Activated T-cell treated with anti-CD3 and anti-CD28 coated beads, Interleukin-2, amount 50 U/mL, for 4 hours (primary cell): ENCODE data around the gene FUT6. TPM values are rescaled to one million over a fixed set of nuclear protein-coding genes. Genes with fewer than 3 reads are reported as not detected.
"Not testable (repeated sequence)": the region's sequence is repeated elsewhere in the genome, so short reads cannot be mapped to it uniquely, and the experiment has no call there.

Experiments
- ATAC-seq, 2 donors: fragments of 200-7000 bp; cut with Tn5 transposase; one replicate each; pipeline ENCODE4 v1.10.0; 2021
- DNase-seq: peaks from one replicate; pipeline ENCODE4 v3.0.0-alpha.2; 2020
- H3K27me3 Mint-ChIP-seq: one replicate; pipeline ENCODE4 v1.8.0; 2021; ENCODE audit warnings: low read depth, mixed read lengths
- H3K36me3 Mint-ChIP-seq: one replicate; pipeline ENCODE4 v1.8.0; 2022; ENCODE audit warnings: mixed read lengths; ENCODE audit not compliant: insufficient read depth
- H3K4me1 Mint-ChIP-seq: one replicate; pipeline ENCODE4 v1.8.0; 2021; ENCODE audit warnings: low read depth, mixed read lengths
- H3K4me3 Mint-ChIP-seq: one replicate; pipeline ENCODE4 v1.8.0; 2021; ENCODE audit warnings: mild to moderate bottlenecking, moderate library complexity, mixed read lengths
- H3K9me3 Mint-ChIP-seq: one replicate; pipeline ENCODE4 v1.8.0; 2021; ENCODE audit warnings: mixed read lengths
- total RNA-seq, 3 donors: library from RNA; stranded (reverse); gene quantifications; one replicate each; pipeline ENCODE4 v1.2.1, GENCODE V29; 2021

The FUT6 gene
- not detected for total RNA-seq

DNA sequence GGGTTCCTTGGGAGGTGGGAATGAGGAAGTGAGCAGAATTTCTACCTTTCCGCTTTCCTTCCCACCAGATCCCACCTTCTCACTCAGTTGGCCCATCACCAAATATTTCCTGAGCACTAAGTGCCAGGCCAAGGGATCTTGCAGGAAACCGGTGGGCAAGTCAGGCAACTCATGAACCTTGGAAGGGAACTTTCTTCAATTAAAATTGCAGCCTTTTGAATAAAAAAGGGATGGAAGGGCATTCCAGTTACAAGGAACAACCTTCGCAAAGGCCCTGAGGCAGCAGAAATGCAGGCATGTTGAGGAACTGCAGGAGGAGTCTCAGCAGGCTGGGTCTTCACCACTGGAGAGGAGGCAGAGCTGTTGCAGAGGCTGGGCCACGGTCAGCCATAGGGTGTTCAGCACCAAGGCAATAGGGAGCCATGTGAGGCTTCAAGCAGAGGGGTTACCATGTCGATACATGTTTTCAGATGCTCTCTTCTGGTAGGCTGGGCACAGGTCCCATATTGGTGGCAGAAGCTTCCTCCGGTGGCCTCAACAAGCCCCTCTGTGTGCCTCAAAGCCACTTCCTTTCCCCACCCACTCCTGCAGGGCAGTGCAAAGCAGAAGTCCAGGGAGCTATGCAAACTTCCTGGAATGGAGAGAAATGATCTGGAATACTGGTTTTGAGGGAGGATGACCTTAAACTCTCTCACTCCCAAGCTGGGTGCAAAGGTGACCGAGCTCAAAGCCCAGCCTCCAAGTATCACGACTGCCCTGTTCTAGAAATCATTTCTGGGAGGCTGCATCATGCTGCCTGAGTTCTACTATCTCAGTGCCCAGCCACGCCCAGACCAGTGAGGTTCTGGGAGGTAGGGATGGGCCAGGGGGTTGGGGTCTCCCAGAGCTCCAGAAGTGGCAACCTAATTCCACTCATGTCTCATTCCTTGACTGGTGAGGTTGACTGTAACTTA lies at the start of gene FUT6:
Gene FUT6, minus strand, starts transcription at position 638 of the 953 bp plus-strand sequence. CDS start 7,135 bp downstream, outside the sequence.
- Mint-ChIP-seq H3K4me1 (no peaks in the 10 kb centered on the region), H3K4me3 (no peak within 1 kb of the TSS), H3K27me3 (peaks cover 7% of the 10 kb centered on the region), H3K36me3 (no peaks in the 10 kb centered on the region), H3K9me3 (no peaks in the 10 kb centered on the region)
- DNase-seq (no peak), ATAC-seq (no peak)

DNA sequence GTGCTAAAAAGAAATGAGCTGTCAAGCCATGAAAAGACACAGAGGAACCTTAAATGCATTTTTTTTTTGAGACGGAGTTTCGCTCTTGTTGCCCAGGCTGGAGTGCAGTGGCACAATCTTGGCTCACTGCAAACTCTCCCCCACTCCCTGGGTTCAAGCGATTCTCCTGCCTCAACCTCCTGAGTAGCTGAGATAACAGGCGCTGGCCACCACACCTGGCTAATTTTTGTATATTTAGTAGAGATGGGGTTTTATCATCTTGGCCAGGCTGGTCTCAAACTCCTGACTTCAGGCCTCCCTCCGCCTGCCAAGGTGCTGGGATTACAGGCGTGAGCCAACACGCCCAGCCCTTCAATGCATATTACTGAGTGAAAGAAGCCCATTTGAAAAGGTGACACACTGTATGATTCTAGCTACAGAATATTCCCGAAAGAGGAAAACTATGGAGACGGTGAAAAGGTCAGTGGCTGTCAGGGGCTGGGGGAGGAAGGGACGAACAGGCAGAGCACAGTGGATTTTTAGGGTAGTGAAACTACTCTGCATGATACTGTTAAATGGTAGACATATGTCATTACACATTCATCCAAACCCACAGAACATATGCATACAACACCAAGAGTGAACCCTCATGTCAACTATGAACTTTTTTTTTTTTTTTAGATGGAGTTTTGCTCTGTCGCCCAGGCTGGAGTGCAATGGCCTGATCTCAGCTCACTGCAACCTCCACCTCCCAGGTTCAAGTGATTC lies 44.7 kb upstream of the FUT6 start:
- H3K4me3 Mint-ChIP-seq, DNase-seq, H3K36me3 Mint-ChIP-seq, H3K9me3 Mint-ChIP-seq, H3K4me1 Mint-ChIP-seq: not testable (repeated sequence)
- H3K27me3 Mint-ChIP-seq: peaks cover 21% of the 10 kb centered on the region
- ATAC-seq: peak in 1 of 2 donors; percentile 23

DNA sequence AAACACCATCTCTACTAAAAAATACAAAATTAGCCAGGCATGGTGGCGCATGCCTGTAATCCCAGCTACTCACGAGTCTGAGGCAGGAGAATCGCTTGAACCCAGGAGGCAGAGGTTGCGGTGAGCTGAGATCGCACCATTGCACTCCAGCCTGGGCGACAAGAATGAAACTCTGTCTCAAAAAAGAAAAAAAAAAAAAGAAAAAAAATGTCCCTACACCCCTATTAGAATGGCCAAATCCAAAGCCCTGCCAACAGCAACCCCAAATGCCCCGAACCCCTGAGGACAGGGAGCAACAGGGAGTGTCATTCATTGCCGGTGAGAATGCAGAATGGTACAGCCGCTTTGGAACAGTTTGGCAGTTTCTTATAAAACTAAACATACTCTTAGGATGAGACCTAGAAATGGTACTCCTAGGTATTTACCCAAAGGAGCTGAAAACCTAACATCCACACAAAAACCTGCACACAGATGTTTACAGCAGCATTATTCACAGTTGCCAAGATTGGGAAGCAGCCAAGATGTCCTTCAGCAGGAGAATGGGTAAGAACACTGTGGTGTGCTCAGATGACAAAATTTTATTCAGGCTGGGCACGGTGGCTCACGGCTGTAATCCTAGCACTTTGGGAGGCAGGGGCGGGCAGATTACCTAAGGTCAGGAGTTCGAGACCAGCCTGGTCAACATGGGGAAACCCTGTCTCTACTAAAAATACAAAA lies 43.8 kb upstream of the FUT6 start:
- not testable (repeated sequence) for H3K4me3 Mint-ChIP-seq, DNase-seq, H3K4me1 Mint-ChIP-seq, H3K9me3 Mint-ChIP-seq, ATAC-seq, H3K36me3 Mint-ChIP-seq
- H3K27me3 Mint-ChIP-seq: peaks cover 21% of the 10 kb centered on the region

DNA sequence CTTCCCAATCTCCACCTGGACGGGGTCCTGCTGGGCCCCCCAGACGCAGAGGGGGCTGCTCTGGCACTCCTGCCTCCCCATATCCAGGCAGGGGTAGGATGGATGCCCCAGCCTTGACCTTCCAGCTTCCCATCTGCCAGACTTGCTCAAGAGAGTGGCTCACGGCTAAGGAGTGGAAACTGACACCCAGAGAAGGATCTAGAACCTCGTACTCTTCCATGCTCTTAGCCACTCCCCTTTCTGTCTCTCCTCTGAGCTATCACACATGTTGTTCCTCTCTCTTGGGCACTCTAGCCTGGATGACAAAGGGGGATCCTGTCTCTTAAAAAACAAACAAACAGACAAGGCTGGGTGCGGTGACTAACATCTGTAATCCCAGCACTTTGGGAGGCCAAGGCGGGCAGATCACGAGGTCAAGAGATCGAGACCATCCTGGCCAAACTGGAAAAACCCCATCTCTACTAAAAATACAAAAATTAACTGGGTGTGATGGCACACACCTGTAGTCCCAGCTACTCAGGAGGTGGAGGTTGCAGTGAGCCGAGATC lies 43.0 kb upstream of the FUT6 start:
- no peaks in the 10 kb centered on the region for H3K36me3 Mint-ChIP-seq
- DNase-seq (no peak), ATAC-seq (no peak)
- H3K4me1 Mint-ChIP-seq: no peaks in the 10 kb centered on the region
- peaks cover 27% of the 10 kb centered on the region for H3K27me3 Mint-ChIP-seq
- no peaks in the 10 kb centered on the region for H3K9me3 Mint-ChIP-seq
- no peak overlapping the region for H3K4me3 Mint-ChIP-seq

GRCh38 chr19:5881543-5882299 lies 42.2 kb upstream of the FUT6 start:
- Mint-ChIP-seq H3K9me3 (no peaks in the 10 kb centered on the region), H3K4me1 (no peaks in the 10 kb centered on the region), H3K4me3 (no peak overlapping the region), H3K27me3 (peaks cover 30% of the 10 kb centered on the region), H3K36me3 (no peaks in the 10 kb centered on the region)
- DNase-seq: no peak
- ATAC-seq: no peak

GRCh38 chr19:5880604-5881078 lies 41.1 kb upstream of the FUT6 start:
- Mint-ChIP-seq H3K4me3 (no peak overlapping the region), H3K9me3 (no peaks in the 10 kb centered on the region), H3K36me3 (no peaks in the 10 kb centered on the region), H3K4me1 (no peaks in the 10 kb centered on the region), H3K27me3 (peaks cover 34% of the 10 kb centered on the region)
- DNase-seq (no peak), ATAC-seq (no peak)

- Mint-ChIP-seq H3K36me3 (no peaks in the 10 kb centered on the region), H3K4me3 (no peak overlapping the region), H3K27me3 (peaks cover 29% of the 10 kb centered on the region), H3K9me3 (no peaks in the 10 kb centered on the region), H3K4me1 (no peaks in the 10 kb centered on the region)
- DNase-seq: no peak
- no peak for ATAC-seq
Observed at GRCh38 chr19:5880196-5880595, 40.7 kb upstream of the FUT6 start.

- Mint-ChIP-seq H3K9me3 (no peaks in the 10 kb centered on the region), H3K36me3 (no peaks in the 10 kb centered on the region), H3K4me3 (no peak overlapping the region), H3K4me1 (no peaks in the 10 kb centered on the region), H3K27me3 (peaks cover 29% of the 10 kb centered on the region)
- no peak for ATAC-seq
- DNase-seq: no peak
Observed at GRCh38 chr19:5877882-5878281, 38.4 kb upstream of the FUT6 start.

DNA sequence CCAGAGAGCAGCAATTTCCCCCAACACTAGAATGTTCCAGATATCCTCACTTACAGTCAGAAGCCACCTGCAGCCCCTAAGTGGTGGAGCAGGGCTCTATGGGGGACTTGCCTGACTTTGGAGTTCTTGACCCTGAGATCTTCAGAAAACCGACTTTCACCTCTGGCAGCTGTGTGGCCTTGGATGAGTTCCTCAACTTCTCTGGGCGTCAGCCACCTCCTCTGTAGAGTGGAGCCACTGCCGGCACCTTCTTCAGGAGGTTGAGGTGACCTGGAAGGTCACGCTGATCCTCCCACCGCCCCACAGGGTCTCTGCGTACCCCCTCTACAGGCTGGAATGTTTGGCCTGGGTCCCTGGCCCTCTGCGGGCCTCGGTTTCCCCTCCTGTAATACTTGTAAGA lies 37.9 kb upstream of the FUT6 start:
- Mint-ChIP-seq H3K36me3 (no peaks in the 10 kb centered on the region), H3K4me3 (no peak overlapping the region), H3K9me3 (no peaks in the 10 kb centered on the region), H3K4me1 (no peaks in the 10 kb centered on the region), H3K27me3 (peaks cover 26% of the 10 kb centered on the region)
- no peak for DNase-seq
- no peak for ATAC-seq

DNA sequence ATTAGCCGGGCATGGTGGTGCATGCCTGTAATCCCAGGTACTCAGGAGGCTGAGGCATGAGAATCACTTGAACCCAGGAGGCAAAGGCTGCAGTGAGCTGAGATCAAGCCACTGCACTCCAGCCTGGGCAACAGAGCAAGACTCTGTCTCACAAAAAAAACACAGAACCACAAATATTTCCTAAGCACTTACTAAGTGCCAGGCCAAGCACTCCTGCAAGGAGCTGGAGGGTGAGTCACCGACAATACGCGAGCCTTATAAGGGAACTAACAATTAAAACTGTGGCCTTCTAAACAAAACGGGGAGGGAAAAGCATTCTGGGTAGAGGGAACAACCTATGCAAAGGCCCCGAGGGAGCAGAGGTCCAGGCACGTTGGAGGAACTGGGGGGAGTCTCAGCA lies 35.0 kb upstream of the FUT6 start:
- peaks cover 18% of the 10 kb centered on the region for H3K27me3 Mint-ChIP-seq
- not testable (repeated sequence) for DNase-seq, H3K4me1 Mint-ChIP-seq, H3K9me3 Mint-ChIP-seq, H3K4me3 Mint-ChIP-seq, ATAC-seq, H3K36me3 Mint-ChIP-seq

DNA sequence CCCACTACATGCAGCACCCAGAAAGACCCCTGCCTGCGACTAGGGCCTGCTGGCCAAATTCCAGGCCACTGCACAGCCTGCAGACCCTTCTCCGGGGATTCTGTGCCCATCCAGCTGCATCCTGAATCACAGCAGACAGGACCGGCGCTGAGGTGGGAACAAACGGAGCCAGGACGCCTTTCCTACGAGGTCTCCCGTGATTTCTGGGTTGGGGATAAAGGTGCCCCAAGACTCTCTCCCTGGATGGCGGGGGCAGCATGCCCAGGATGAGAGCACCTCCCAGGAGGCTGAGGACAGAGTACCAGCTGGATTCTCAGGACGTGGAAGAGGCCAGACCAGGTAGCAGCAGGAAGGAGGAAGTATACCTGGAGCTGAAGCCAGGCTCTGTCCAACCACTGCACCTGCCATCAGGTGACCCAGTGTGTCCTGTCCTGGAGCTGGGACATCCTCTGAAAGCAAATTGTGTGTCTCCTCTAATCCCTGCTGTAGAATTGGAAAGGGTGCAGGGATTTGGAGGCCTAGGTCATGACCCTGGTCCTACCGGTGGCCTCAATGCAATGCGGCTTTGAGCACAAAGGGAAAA lies 34.2 kb upstream of the FUT6 start:
- H3K27me3 Mint-ChIP-seq: peaks cover 18% of the 10 kb centered on the region
- no peaks in the 10 kb centered on the region for H3K4me1 Mint-ChIP-seq
- no peak for DNase-seq
- ATAC-seq: no peak
- no peak overlapping the region for H3K4me3 Mint-ChIP-seq
- H3K9me3 Mint-ChIP-seq: no peaks in the 10 kb centered on the region
- H3K36me3 Mint-ChIP-seq: no peaks in the 10 kb centered on the region

GRCh38 chr19:5870986-5871394 lies 31.5 kb upstream of the FUT6 start:
- no peaks in the 10 kb centered on the region for H3K36me3 Mint-ChIP-seq
- DNase-seq (no peak), ATAC-seq (no peak)
- H3K4me1 Mint-ChIP-seq: no peaks in the 10 kb centered on the region
- H3K27me3 Mint-ChIP-seq: peaks cover 2% of the 10 kb centered on the region
- no peak overlapping the region for H3K4me3 Mint-ChIP-seq
- H3K9me3 Mint-ChIP-seq: no peaks in the 10 kb centered on the region
